ENCODE data around the gene CDH4.

Gene CDH4

GRCh38 chr20:61701401-61701800 lies 449.3 kb downstream of the CDH4 start:
- no peak for DNase-seq

GRCh38 chr20:61701802-61702201 lies 449.7 kb downstream of the CDH4 start:
- no peak for DNase-seq

- DNase-seq, result no peak
Measured at GRCh38 chr20:61702246-61702645, 450.2 kb downstream of the CDH4 start.

GRCh38 chr20:61704661-61705060 lies 452.6 kb downstream of the CDH4 start:
- peak; percentile 16 for DNase-seq

- DNase-seq, result no peak
Measured at GRCh38 chr20:61705386-61706258, 453.6 kb downstream of the CDH4 start.

GRCh38 chr20:61706259-61706961 lies 454.3 kb downstream of the CDH4 start:
- DNase-seq, result no peak

- DNase-seq, result no peak
Measured at GRCh38 chr20:61708891-61709290, 456.8 kb downstream of the CDH4 start.

GRCh38 chr20:61710108-61710507 lies 458.0 kb downstream of the CDH4 start:
- DNase-seq, result no peak

- DNase-seq, result no peak
Measured at GRCh38 chr20:61712688-61713087, 460.6 kb downstream of the CDH4 start.

- DNase-seq, result no peak
Measured at GRCh38 chr20:61718361-61719005, 466.4 kb downstream of the CDH4 start.

GRCh38 chr20:61719691-61720347 lies 467.8 kb downstream of the CDH4 start:
- DNase-seq, result no peak

- DNase-seq, result no peak
Measured at GRCh38 chr20:61720348-61720696, 468.3 kb downstream of the CDH4 start.

GRCh38 chr20:61722146-61722678 lies 470.2 kb downstream of the CDH4 start:
- DNase-seq, result no peak

- no peak for DNase-seq
Measured at GRCh38 chr20:61723529-61724257, 471.6 kb downstream of the CDH4 start.

GRCh38 chr20:61724376-61724775 lies 472.3 kb downstream of the CDH4 start:
- DNase-seq, result peak; percentile 11

- no peak for DNase-seq
Measured at GRCh38 chr20:61725145-61725544, 473.1 kb downstream of the CDH4 start.

GRCh38 chr20:61725966-61726365 lies 473.9 kb downstream of the CDH4 start:
- DNase-seq, result no peak

GRCh38 chr20:61726979-61727378 lies 474.9 kb downstream of the CDH4 start:
- no peak for DNase-seq

- DNase-seq, result no peak
Measured at GRCh38 chr20:61727761-61728160, 475.7 kb downstream of the CDH4 start.

GRCh38 chr20:61728326-61728725 lies 476.3 kb downstream of the CDH4 start:
- no peak for DNase-seq

GRCh38 chr20:61728786-61729770 lies 477.0 kb downstream of the CDH4 start:
- no peak for DNase-seq
